ENCODE results near the gene STAG3.
A peak's percentile ranks its signal among the peaks of the same experiment; 100 is the strongest.

The STAG3 gene

GRCh38 chr7:100155553-100156317 lies 22.0 kb upstream of the STAG3 start:
- DNase-seq (ENCODE audit: low read depth in 2 of 3, low spot score in 2 of 3) = no peak

GRCh38 chr7:100156331-100157068 lies 21.2 kb upstream of the STAG3 start:
- DNase-seq (ENCODE audit: low read depth in 2 of 3, low spot score in 2 of 3) = no peak

DNA sequence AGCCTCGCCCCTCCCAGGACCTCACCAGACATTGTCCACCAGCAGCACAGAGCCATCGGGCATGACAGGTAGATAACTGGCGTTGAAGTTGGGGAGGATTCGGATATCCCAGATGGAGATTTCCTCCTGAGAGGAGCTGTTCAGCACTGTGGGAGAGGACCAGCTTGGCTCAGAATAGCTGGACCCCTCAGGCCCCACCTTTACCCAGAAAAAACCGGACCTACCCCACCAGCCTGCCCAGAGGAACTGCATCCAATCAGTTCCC lies 20.7 kb upstream of the STAG3 start:
- DNase-seq (ENCODE audit: low read depth in 2 of 3, low spot score in 2 of 3) = no peak

DNA sequence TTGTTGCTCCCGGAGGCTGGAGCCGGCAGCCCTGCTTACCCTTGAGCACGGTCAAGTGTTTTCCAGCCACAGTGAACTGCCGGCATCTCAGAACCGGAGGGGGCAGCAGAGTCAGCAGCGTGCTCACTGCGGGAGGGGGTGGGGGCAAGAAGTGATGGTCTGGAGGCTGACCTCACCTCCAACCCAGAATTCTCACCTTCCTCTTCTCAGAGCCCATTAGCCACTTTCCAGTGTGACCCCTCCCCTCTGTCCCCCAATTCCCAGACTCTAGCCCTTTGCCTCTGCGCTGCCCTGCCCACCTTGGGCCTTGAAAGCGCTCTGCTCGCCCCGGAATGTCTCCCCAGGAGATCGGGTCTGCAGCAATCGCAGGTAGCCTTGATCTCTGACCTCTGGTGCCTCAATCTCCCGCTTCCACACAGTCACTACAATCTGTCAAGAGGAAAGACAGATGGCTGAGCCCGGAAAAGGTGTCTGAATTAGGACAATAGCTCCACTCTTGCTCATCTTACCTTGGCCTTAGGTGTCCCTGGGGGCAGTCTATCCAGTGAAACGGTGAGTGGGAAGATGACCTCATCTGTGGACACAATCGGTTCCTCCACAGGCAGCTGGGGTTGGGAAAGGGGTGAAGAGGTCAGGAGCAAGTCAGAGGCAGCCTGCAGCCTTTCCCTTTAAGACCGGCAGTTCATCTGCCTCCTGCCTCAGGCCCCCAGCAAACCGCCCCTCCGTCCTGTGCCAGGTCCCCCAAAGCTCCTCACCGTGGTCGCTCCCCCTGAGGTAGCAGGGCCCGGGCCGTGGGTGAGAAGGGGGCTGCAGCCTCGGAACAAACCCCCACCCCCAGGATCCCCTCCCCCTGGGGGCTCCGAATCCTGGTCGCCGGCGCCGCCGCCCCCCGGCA lies 20.1 kb upstream of the STAG3 start:
- no peak for DNase-seq (ENCODE audit: low read depth in 2 of 3, low spot score in 2 of 3)

- peak; percentile 76 to 90 (median 80) for DNase-seq (ENCODE audit: low read depth in 2 of 3, low spot score in 2 of 3)
Measured at GRCh38 chr7:100158229-100159098, 19.3 kb upstream of the STAG3 start, which contains the start of gene TRAPPC14. Gene TRAPPC14, minus strand, starts transcription at chr7:100158723. Its CDS starts 224 bp downstream, at chr7:100158499.

DNA sequence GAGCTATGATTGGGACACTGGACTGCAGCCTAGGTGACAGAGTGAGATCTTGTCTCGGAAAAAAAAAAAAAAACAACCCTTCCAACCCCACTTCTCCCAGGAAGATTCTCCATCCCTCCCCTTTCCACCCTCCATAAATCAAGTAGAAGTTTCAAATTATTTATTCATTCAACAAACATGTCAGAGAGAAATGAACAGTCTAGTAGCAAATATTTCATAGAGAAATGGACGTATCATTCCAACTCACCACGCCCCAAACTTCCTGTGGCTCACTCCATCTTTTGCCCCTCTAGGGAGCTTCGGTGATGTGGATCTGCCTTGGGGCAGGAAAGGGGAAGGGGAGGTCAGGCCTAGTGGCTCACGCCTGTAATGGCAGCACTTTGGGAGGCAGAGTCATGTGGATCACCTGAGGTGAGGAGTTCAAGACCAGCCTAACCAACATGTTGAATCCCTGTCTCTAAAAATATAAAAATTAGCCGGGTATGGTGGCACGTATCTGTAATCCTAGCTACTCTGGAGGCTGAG lies 18.6 kb upstream of the STAG3 start:
- no peak for DNase-seq (ENCODE audit: low read depth in 2 of 3, low spot score in 2 of 3)

DNA sequence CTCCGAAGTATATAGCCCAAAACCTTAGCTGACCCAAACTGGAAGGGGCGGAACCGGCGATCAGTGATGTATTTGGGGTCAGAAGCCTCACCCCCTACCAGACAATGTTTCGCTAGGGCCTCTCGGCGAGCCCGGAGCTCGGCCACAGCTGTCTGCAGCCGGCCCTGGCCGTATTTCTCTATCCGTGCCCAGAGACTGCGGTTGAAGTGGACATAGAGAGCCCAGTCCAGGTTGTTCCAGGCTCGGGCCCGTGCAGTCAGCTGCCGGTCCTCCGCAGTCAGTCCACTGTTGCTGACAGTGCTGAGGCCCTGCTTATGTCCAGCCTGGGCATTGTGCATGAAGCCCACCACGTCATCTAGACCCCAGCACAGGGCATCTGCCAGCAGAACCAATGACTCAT lies 17.7 kb upstream of the STAG3 start:
- DNase-seq (ENCODE audit: low read depth in 2 of 3, low spot score in 2 of 3) = no peak

- no peak for DNase-seq (ENCODE audit: low read depth in 2 of 3, low spot score in 2 of 3)
Measured at GRCh38 chr7:100163006-100163531, 14.6 kb upstream of the STAG3 start.

DNA sequence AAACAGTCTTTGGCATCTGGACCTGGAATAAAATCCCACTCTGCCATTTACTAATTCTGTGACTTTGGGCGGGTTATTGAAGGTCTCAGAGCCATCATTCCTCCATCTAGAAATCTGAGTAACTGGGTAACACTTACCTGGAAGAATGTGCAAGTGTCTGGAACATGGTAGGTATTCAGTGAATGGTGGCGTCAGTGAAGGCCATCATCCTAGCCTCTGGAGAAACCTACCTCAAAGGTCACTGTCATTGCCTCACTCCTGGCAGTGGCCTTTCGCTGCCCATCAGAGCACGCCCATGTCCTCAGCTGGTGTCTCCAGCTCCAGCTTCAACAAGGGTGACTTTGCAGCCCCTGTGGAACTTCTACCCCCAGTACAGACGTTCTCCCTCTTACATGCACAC lies 13.8 kb upstream of the STAG3 start:
- DNase-seq (ENCODE audit: low read depth in 2 of 3, low spot score in 2 of 3) = no peak

- DNase-seq (ENCODE audit: low read depth in 2 of 3, low spot score in 2 of 3) = no peak
Measured at GRCh38 chr7:100166317-100166940, 11.3 kb upstream of the STAG3 start.

- DNase-seq (ENCODE audit: low read depth in 2 of 3, low spot score in 2 of 3) = no peak
Measured at GRCh38 chr7:100166970-100167911, 10.5 kb upstream of the STAG3 start.

DNA sequence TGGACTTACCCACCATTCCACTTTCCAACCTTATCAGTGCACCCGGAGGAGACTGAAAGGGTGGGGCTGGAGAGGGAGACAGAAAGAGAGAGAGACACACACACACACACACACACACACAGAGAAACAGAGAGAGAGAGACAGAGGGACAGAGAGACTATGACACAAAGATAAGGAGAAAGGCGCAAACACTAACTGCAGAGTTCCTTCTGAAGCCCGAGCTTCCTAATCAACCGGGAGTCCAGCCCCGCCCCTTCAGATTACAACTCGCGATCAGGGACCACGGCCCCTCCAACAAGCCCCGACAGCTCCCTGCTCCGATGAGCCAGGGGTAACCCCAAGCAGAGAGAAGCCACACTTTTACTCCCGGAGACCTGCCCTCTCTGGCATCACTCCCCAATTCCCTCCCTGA lies 9.8 kb upstream of the STAG3 start:
- no peak for DNase-seq (ENCODE audit: low read depth in 2 of 3, low spot score in 2 of 3)

DNA sequence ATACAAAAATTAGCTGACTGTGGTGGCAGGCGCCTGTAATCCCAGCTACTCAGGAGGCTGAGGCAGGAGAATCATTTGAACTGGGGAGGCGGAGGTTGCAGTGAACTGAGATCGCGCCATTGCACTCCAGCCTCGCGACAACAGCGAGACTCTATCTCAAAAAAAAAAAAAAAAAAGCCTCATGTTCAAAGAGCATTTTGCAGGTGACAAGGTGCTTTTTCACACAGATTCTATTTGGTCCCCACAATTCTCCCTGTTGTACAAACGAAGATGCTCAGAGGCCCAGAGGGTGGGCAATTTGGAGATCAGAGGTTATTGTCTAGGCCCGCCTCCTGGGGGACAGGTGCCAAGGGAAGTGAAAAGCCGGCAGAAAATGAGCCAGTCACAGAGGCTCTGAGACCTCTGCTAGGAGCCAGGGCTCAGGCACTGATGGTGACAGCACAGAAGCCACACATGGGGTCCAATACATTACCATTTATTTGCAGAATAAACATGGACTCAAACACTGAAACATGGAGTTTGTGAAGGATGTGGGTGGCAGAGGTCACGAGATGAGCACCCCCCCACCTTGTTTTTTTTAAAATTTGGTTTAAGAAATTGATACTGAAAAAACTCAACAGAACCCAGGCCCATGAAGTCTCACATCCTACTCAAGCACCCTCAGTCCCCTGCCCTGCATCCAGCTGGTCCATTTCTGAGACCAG lies 8.4 kb upstream of the STAG3 start:
- DNase-seq (ENCODE audit: low read depth in 2 of 3, low spot score in 2 of 3) = no peak

DNA sequence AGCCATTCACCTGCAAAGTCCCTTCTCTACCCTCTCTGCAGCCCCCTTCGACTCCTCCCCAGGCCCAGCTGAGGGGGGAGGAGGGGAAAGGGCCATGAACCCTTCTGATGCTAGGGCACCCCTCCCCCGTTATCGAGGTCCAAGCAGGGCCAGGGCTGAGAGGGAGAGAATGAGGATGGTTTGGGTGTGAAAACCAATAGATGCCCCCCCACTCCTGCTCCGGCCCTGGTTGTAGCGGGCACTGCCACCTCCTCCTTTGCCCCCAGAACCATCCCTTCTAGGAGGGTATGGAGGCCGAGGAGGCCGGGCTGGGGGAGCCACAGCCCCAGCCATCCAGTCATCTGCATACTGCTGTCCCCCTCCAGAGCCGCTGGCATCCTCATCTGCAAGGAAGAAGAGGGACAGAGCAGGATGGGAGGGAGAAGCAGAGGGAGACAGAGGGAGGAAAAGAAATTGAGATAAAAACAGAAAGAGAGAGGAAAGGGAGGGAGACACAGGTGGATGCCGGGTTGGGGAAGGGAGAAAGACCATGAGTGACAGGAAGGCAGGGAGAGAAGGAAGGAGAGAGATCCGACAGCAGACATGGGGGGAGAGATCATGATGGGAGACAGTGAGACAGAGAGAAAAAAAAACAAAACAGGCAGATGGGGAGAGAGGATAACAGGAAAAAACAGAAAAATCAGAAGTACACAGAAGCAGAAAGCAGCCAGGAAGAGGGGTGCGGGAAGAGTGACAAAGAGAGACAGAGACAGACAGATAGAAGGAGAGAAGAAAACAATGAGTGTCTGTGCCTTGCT lies 7.4 kb upstream of the STAG3 start:
- DNase-seq (ENCODE audit: low read depth in 2 of 3, low spot score in 2 of 3) = no peak

- no peak for DNase-seq (ENCODE audit: low read depth in 2 of 3, low spot score in 2 of 3)
Measured at GRCh38 chr7:100171087-100171681, 6.5 kb upstream of the STAG3 start.

GRCh38 chr7:100171840-100172239 lies 5.9 kb upstream of the STAG3 start:
- no peak for DNase-seq (ENCODE audit: low read depth in 2 of 3, low spot score in 2 of 3)

Measured in activated CD8-positive, alpha-beta memory T cell treated with anti-CD3 and anti-CD28 coated beads for 48 hours (primary cell).